Measurements from ENCODE around the gene CAMK2D. TPM values are rescaled to one million over a fixed set of nuclear protein-coding genes. Genes with fewer than 3 reads are reported as not detected.

The CAMK2D gene
- total and polyA plus RNA-seq, 2 donors (not counting 1 experiment from before 2014, with no cell fraction given) = 120 to 262 TPM

DNA sequence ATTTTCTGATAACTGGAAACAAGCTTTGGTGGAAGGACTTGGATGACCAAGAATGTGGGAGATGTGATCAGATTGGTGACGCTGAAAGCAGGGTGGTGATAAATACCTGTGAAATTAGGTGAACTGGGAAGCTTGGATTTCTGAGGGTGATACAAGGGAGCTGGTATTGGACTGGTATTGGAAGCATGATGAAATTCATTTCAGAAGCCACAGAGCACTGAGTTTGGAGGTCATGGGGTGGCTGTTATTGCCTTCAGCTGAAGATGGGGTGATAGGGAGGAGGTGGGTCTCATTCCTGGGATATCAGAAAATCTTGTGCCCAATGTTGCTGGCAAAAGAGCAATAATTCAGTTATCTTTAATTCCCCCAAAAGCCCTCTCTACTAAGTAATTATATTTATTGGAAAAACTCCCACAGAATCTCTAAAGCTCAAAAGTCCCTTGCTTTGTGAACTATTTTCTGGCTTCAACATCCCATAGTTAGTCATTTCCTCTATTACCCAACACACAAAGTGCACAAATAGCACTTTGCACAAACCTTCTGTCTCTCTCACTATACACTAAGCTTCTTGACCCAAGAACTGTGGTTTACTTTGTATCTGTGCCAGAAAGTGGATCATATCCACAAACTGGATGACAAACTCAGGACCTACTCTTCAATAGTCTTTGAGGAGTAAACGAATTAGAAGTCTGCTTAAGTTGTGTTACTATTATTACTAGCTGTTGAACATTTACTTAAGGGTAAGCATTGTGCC is 23.1 kb upstream of the CAMK2D start:
- H3K36me3 ChIP-seq (ENCODE audit: control insufficient read depth, insufficient read depth, low read length) = no peaks in the 10 kb centered on the region
- H2AFZ ChIP-seq (ENCODE audit: low read length) = no peak overlapping the region
- DNase-seq (ENCODE audit: low read depth in 2 of 2) = peak; percentile 99
- H3K27ac ChIP-seq (ENCODE audit: insufficient read depth, low read length) = peak overlapping the region; percentile 13
- peaks cover 6% of the 10 kb centered on the region for H3K4me1 ChIP-seq (ENCODE audit: control insufficient read depth, extremely low read depth, insufficient read depth, low read length)
- no peak for TF ChIP-seq EZH2 (IDR thresholded peaks at IDR 0.05; ENCODE audit: low read length, missing control alignments)
- TF ChIP-seq, protein P1, sequence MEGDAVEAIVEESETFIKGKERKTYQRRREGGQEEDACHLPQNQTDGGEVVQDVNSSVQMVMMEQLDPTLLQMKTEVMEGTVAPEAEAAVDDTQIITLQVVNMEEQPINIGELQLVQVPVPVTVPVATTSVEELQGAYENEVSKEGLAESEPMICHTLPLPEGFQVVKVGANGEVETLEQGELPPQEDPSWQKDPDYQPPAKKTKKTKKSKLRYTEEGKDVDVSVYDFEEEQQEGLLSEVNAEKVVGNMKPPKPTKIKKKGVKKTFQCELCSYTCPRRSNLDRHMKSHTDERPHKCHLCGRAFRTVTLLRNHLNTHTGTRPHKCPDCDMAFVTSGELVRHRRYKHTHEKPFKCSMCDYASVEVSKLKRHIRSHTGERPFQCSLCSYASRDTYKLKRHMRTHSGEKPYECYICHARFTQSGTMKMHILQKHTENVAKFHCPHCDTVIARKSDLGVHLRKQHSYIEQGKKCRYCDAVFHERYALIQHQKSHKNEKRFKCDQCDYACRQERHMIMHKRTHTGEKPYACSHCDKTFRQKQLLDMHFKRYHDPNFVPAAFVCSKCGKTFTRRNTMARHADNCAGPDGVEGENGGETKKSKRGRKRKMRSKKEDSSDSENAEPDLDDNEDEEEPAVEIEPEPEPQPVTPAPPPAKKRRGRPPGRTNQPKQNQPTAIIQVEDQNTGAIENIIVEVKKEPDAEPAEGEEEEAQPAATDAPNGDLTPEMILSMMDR (conservative IDR thresholded peaks at IDR 0.05 in 1 of 2, IDR thresholded peaks at IDR 0.05 in 1 of 2; ENCODE audit: low read depth in 1 of 2, low read length in 2 of 2) = no peak
- no peak overlapping the region for H3K4me2 ChIP-seq (ENCODE audit: extremely low read depth, insufficient read depth, low read length)
- no peaks in the 10 kb centered on the region for H3K27me3 ChIP-seq (ENCODE audit: control insufficient read depth, insufficient read depth, low read length)
- no peaks in the 10 kb centered on the region for H4K20me1 ChIP-seq (ENCODE audit: control insufficient read depth, extremely low read depth, insufficient read depth, low read length)
- no peaks in the 10 kb centered on the region for H3K9me3 ChIP-seq (ENCODE audit: control insufficient read depth, insufficient read depth, low read depth, low read length)
- no peak overlapping the region for H3K4me3 ChIP-seq (replicated peaks in 1 of 4; ENCODE audit: control extremely low read depth in 1 of 4, insufficient read depth in 1 of 4, low read depth in 3 of 4, low read length in 4 of 4)
- H3K79me2 ChIP-seq (ENCODE audit: control insufficient read depth, insufficient read depth, low read length) = no peaks in the 10 kb centered on the region
- H3K9ac ChIP-seq (ENCODE audit: insufficient read depth, low read length) = no peak overlapping the region

DNA sequence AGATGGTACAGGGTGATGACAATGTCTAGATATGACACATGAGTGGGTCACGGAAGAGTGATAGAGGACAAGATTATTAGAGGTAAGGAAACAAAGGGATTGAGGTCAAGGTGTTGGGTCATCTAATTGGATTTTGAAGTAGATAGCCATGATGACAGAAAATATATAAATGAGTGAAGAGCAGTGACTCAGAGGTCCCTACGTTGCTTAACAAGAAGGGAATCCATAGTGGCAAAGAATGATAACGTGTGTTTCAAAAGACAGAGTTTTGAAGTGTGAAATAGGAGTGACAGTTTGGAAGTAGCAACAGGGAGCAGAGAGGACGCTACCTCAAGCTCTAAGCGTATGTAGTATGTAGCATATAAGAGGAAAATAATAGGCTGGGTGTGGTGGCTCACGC is 22.2 kb upstream of the CAMK2D start:
- no peaks in the 10 kb centered on the region for H3K36me3 ChIP-seq (ENCODE audit: control insufficient read depth, insufficient read depth, low read length)
- no peak overlapping the region for H2AFZ ChIP-seq (ENCODE audit: low read length)
- H3K4me1 ChIP-seq (ENCODE audit: control insufficient read depth, extremely low read depth, insufficient read depth, low read length) = peaks cover 6% of the 10 kb centered on the region
- no peaks in the 10 kb centered on the region for H3K9me3 ChIP-seq (ENCODE audit: control insufficient read depth, insufficient read depth, low read depth, low read length)
- no peak overlapping the region for H3K9ac ChIP-seq (ENCODE audit: insufficient read depth, low read length)
- H3K27me3 ChIP-seq (ENCODE audit: control insufficient read depth, insufficient read depth, low read length) = no peaks in the 10 kb centered on the region
- no peak overlapping the region for H3K4me2 ChIP-seq (ENCODE audit: extremely low read depth, insufficient read depth, low read length)
- H4K20me1 ChIP-seq (ENCODE audit: control insufficient read depth, extremely low read depth, insufficient read depth, low read length) = no peaks in the 10 kb centered on the region
- no peak overlapping the region for H3K4me3 ChIP-seq (replicated peaks in 1 of 4; ENCODE audit: control extremely low read depth in 1 of 4, insufficient read depth in 1 of 4, low read depth in 3 of 4, low read length in 4 of 4)
- H3K27ac ChIP-seq (ENCODE audit: insufficient read depth, low read length) = no peak overlapping the region
- no peak for TF ChIP-seq EZH2 (IDR thresholded peaks at IDR 0.05; ENCODE audit: low read length, missing control alignments)
- TF ChIP-seq, protein P1 (conservative IDR thresholded peaks at IDR 0.05 in 1 of 2, IDR thresholded peaks at IDR 0.05 in 1 of 2; ENCODE audit: low read depth in 1 of 2, low read length in 2 of 2) = no peak
- no peaks in the 10 kb centered on the region for H3K79me2 ChIP-seq (ENCODE audit: control insufficient read depth, insufficient read depth, low read length)
- no peak for DNase-seq (ENCODE audit: low read depth in 2 of 2)

GRCh38 chr4:113783289-113783688 is 21.8 kb upstream of the CAMK2D start:
- no peak overlapping the region for H2AFZ ChIP-seq (ENCODE audit: low read length)
- no peaks in the 10 kb centered on the region for H4K20me1 ChIP-seq (ENCODE audit: control insufficient read depth, extremely low read depth, insufficient read depth, low read length)
- peaks cover 6% of the 10 kb centered on the region for H3K4me1 ChIP-seq (ENCODE audit: control insufficient read depth, extremely low read depth, insufficient read depth, low read length)
- TF ChIP-seq, protein P1 (conservative IDR thresholded peaks at IDR 0.05 in 1 of 2, IDR thresholded peaks at IDR 0.05 in 1 of 2; ENCODE audit: low read depth in 1 of 2, low read length in 2 of 2) = no peak
- TF ChIP-seq EZH2 (IDR thresholded peaks at IDR 0.05; ENCODE audit: low read length, missing control alignments) = no peak
- no peak overlapping the region for H3K9ac ChIP-seq (ENCODE audit: insufficient read depth, low read length)
- H3K36me3 ChIP-seq (ENCODE audit: control insufficient read depth, insufficient read depth, low read length) = no peaks in the 10 kb centered on the region
- DNase-seq (ENCODE audit: low read depth in 2 of 2) = no peak
- H3K4me3 ChIP-seq (replicated peaks in 1 of 4; ENCODE audit: control extremely low read depth in 1 of 4, insufficient read depth in 1 of 4, low read depth in 3 of 4, low read length in 4 of 4) = no peak overlapping the region
- H3K27me3 ChIP-seq (ENCODE audit: control insufficient read depth, insufficient read depth, low read length) = no peaks in the 10 kb centered on the region
- no peaks in the 10 kb centered on the region for H3K9me3 ChIP-seq (ENCODE audit: control insufficient read depth, insufficient read depth, low read depth, low read length)
- no peak overlapping the region for H3K4me2 ChIP-seq (ENCODE audit: extremely low read depth, insufficient read depth, low read length)
- H3K27ac ChIP-seq (ENCODE audit: insufficient read depth, low read length) = no peak overlapping the region
- no peaks in the 10 kb centered on the region for H3K79me2 ChIP-seq (ENCODE audit: control insufficient read depth, insufficient read depth, low read length)

All from fibroblast of lung (primary cell).